RPMI8226 (cell line): ENCODE data around the gene NFYC.

Experiments used
- DNase-seq: peaks from one replicate; pipeline ENCODE4 v3.0.0-alpha.2; 2015

Gene NFYC

GRCh38 chr1:40691538-40692428 is at the start of gene NFYC:
TSS of gene NFYC (plus strand) at chr1:40691704. CDS start at chr1:40738844, 47,140 bp downstream.
- peak; percentile 100 for DNase-seq

DNA sequence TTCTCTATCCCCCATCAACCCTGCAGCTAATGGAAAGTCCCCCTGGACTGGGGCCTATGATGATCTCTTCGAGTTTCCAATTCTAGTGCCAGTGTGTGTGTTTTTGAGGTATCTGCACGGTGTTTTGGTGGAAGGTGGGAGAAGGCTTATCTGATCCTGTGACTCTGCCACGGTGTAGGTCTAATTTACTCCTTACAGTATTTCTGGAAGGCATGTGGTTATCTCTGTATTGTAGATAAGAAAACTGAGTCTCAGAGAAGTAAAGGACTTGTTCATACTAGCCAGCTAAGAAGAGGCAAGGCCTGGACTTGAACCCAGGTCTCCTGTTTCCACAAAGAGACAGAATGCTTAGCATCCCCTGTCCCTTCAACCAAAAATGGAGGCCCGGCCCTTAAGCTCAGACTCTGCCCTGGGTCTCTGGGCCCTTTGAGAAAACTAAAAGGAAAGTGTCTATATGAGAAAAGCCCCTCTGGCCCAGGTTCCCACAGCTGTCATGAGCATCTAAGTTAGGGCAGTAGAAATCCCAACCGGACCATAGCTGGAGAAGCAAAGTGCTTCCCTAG is 46.3 kb upstream of the NFYC start:
- DNase-seq: no peak

DNA sequence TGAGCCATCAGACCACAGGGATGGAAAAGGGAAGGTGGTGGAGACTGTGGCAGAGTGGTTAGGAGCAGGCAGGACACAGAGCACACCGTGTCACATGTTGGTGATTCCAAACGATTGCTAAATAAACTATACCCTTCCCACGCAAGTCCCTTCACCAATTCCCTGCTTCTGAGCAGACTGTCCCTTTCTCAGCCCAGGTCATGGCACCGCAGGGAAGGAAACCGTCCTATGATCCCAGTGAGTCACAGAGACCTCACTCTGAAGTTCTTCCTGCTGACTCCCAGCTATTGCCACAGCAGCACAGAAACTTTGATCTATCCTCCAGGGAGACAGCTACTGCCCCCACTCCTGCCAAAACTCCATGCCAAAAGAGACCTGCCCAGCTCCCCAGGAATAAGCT is 45.2 kb upstream of the NFYC start:
- no peak for DNase-seq

DNA sequence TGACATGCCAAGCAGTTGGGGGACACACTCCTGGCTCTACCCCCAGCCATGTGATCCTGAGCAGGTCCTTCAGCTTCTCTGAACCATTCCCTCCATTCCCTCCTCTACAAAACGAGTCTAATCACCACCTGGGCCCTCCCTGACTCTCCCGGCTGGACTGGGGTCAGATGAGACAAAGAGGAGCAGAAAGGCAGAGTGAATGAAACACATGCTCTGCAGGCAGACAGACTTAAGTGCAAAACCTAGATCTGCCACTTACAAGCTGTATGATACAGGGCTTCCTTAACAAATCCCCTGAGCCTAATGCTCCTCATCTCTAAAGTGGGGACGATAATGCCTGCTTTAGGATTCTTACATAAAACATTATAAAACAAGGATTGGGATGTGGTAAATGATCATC is 43.3 kb upstream of the NFYC start:
- DNase-seq: no peak

GRCh38 chr1:40648928-40649591 is 42.4 kb upstream of the NFYC start:
- DNase-seq: no peak

GRCh38 chr1:40649592-40649930 is 41.9 kb upstream of the NFYC start:
- DNase-seq: no peak

- DNase-seq: peak; percentile 43
Measured at GRCh38 chr1:40650075-40650474, 41.4 kb upstream of the NFYC start.

DNA sequence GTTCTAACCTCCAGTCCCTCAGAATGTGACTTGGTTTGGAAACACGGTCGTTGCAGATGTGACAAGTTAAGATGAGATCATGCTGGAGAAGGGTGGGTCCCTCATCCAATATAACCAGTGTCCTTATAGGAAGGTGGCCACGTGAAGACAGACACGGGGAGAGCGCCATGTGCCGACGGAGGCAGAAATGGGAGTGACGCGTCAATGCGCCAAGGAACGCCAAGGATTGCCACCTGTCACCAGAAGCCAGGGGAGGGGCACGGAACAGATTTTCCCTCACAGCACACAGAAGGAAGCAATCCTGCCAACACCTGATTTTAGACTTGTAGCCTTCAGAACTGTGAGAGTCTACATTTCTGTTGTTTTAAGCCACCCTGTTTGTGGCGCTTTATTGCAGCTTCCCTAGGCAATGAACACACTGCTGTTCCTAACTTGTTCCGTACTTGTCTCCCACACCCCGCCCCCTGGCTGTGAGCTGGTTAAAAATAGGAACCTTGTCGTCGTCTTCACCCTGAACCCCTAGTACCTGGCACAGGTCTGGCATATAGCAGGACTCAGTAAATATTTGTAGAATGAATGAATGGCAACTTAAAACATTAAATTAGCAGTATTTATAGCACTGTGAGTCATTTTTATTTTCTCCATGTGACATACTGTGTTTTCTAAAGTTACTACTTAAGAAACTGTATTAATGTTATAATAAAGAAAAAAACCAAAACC is 40.2 kb upstream of the NFYC start:
- no peak for DNase-seq

GRCh38 chr1:40652468-40652867 is 39.0 kb upstream of the NFYC start:
- DNase-seq: no peak

- DNase-seq: no peak
Measured at GRCh38 chr1:40652979-40653378, 38.5 kb upstream of the NFYC start.

DNA sequence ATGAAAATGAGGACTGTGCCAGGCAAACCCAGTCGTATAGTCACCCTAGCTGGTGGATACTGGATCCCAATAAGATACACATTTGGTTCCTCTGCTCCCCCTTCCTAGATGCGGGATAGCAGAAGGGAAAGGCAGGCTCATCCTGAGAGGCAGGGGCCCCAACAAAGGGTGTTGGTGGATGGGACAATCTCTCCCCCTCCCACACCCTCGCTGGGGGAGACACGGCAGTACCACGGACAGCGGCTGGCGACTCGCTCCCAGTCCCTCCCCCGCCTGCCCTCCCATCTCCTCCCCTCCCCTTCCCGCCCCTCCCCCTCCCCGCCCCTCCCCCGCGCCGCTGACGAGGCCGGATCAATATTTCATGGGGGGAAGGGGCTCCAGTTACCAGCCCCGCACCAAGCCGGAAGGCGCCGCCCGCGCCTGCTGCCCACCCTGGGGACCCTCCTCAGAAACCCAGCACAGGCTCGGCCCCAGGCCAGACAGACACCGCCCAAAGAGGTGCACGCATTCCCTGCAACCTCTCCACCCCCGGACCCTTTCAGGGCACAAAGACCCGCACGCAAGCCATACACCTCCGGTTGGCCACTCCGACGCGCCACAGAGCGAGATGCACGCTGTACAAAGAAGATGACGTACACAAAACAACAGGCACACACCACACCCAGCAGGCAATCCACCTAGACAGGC is 37.5 kb upstream of the NFYC start:
- DNase-seq: peak; percentile 30

DNA sequence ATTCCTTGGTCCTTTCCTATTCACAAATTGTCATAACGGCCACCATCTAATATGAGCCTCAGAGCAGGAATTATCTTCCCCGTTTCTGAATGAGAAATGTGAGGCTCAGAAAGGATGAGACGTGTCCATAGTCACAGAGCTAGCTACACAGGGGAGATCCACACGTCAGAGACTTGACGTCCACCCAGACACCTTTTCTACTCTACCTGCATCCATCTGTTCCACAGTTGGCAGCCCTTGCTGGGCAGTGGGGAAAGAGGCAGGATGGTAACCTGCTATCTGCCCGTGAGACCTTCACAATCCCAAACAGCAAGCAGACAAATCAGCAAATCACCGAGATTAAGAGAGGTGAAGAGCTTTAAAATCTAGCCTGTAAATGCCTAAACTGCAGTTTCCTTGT is 34.5 kb upstream of the NFYC start:
- no peak for DNase-seq

- no peak for DNase-seq
Measured at GRCh38 chr1:40658751-40659648, 32.5 kb upstream of the NFYC start.

DNA sequence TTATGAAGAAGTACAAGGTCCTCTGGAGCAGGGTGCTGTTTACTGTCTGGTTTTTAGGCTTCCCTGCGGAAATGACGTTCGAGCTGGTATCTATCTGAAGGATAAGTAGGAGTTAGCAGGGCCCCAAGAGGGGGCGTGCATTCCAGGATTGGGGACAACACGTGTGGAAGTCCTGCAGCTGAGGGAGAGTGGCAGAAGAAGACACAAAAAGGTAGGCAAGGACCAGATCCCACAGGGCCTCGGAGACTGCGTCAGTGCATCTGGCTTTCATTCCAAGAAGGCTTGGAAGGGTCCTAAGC is 31.9 kb upstream of the NFYC start:
- no peak for DNase-seq

DNA sequence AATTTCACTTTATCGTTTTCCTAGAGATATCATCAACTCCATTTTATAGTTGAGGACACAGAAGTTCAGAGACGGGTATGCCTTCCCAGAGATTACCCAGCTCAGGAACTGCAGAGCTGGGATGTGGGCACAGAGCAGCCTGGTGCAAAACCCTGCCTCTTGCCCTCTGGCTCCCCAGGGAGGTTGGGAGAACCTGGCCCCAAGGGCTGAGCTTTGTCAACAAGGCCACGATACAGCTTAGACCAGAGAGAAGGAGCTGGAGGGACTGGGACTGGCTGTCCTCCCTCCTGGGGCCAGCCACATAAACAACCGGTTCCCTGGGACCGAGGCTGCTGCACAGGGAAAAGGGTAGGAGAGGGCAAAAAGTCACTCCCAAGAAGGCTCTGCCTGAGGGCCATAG is 29.8 kb upstream of the NFYC start:
- DNase-seq: no peak

- DNase-seq: no peak
Measured at GRCh38 chr1:40662151-40662550, 29.4 kb upstream of the NFYC start.

DNA sequence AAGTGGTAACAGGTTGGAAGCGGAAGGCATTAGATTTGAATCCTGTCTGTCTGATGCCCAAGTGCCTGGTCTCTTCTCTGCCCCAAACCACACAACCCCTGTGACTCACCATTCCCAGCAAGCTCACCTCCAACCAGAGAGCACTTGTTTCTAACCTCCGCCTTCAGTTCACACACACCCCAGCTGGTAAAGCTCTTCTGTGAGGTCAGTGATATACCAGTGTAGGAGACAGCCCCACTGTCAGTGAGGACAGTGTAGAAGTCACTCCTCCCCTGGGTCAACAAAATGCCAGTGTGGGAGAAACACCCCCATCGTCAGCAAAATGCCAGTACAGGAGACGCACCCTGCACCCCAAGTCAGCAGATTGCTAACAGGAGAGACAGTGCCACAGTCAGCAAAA is 28.6 kb upstream of the NFYC start:
- peak; percentile 91 for DNase-seq

DNA sequence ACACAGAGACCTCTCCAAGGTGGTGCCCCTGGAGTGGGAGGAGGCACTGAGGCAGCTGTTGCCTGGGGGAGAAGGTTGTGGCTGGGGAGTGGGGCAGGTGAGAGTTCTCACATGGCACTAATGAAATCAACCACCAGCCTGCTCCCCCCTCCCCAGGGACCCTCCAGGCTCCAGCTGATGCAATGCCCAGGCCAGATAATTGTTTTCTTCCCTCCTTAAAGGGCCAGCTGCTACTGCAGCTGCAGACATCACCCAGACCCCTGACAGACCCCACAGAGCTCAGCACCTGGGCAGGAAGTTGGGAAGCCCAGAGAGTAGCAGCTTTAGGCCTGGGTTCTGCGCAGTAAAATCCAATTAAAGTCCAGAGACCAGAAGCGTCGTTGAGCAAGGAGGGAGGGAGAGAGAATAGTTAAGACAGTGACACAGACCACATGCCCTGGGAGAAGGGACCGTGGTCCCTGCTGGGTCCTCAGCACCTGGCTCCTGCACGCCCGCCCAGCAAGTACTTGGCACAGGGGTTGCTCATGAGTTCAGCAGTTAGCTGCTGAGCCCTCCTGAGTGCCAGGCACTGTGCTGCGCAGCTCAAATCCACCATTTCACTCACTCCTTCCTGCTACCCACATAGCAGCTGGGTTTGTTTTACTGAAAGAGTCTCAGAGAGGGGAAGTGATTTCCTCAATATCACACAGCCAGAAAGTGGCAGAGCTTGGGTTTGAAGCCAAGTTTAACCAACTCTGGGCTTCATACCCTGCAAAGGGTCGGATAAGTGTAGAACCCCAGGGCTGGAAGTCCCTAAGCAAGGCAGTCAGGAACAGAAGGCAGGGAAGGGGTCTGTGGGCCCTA is 28.0 kb upstream of the NFYC start:
- DNase-seq: peak; percentile 56

DNA sequence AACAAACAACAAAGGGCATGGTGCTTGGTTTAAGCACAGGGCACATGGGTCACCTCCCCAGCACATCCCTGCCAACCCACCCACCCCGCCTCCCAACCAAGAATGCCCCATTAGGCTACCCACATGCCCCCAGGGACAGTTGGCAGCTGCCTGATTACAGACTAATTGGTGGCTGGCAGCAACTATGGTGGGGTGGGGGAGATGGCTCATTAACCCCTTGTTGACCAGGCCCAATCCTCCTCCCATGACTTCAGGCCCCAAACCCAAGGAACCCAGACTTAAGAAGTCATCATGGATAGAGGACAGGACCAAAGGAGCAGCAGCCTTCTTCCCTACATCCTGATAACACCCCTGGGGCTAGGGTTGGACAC is 27.4 kb upstream of the NFYC start:
- no peak for DNase-seq

GRCh38 chr1:40664791-40665190 is 26.7 kb upstream of the NFYC start:
- no peak for DNase-seq
